GM15510 (cell line): ENCODE data around the gene HTR6.

Source experiments
- POLR2A ChIP-seq: IDR thresholded peaks from 3 replicates; pipeline ENCODE4 v1.6.1; 2011; ENCODE audit warnings: borderline replicate concordance; ENCODE audit not compliant: insufficient read length; ENCODE audit errors: extremely low read depth

HTR6 gene

GRCh38 chr1:19689085-19689757 lies 24.5 kb downstream of the HTR6 start:
- TF ChIP-seq POLR2A: no peak

- TF ChIP-seq POLR2A: no peak
Observed at GRCh38 chr1:19689856-19690255, 25.2 kb downstream of the HTR6 start.

- TF ChIP-seq POLR2A: no peak
Observed at GRCh38 chr1:19690342-19690741, 25.7 kb downstream of the HTR6 start.

- TF ChIP-seq POLR2A: no peak
Observed at GRCh38 chr1:19694298-19694697, 29.6 kb downstream of the HTR6 start.

GRCh38 chr1:19695772-19696171 lies 31.1 kb downstream of the HTR6 start:
- TF ChIP-seq POLR2A: no peak

- no peak for TF ChIP-seq POLR2A
Observed at GRCh38 chr1:19696820-19697219, 32.1 kb downstream of the HTR6 start.

- TF ChIP-seq POLR2A: no peak
Observed at GRCh38 chr1:19698181-19698580, 33.5 kb downstream of the HTR6 start.

GRCh38 chr1:19700079-19700777 lies 35.6 kb downstream of the HTR6 start:
- no peak for TF ChIP-seq POLR2A

- TF ChIP-seq POLR2A: no peak
Observed at GRCh38 chr1:19703280-19703679, 38.6 kb downstream of the HTR6 start.

- no peak for TF ChIP-seq POLR2A
Observed at GRCh38 chr1:19704247-19705113, 39.8 kb downstream of the HTR6 start.

- no peak for TF ChIP-seq POLR2A
Observed at GRCh38 chr1:19705464-19705863, 40.8 kb downstream of the HTR6 start.

- TF ChIP-seq POLR2A: no peak
Observed at GRCh38 chr1:19706136-19706535, 41.5 kb downstream of the HTR6 start.

GRCh38 chr1:19708567-19709110 lies 44.0 kb downstream of the HTR6 start:
- no peak for TF ChIP-seq POLR2A

GRCh38 chr1:19709260-19709793 lies 44.7 kb downstream of the HTR6 start:
- TF ChIP-seq POLR2A: no peak
